K562 (cell line): ENCODE data around the gene TJP3. TPM values are rescaled to one million over a fixed set of nuclear protein-coding genes. Genes with fewer than 3 reads are reported as not detected.

Experiments
- ARID2 ChIP-seq: fragments of 450-650 bp; IDR thresholded peaks from 2 replicates; pipeline ENCODE4 v1.6.1; 2017; ENCODE audit warnings: antibody characterized with exemption, mild to moderate bottlenecking
- EGR1 ChIP-seq: fragments of 450-650 bp; conservative IDR thresholded peaks from 2 replicates; pipeline ENCODE4 v1.6.1; 2017; ENCODE audit warnings: mild to moderate bottlenecking
- EP300 ChIP-seq: IDR thresholded peaks from 2 replicates; pipeline ENCODE4 v1.6.1; 2012; ENCODE audit warnings: low read length, improper control_type of control experiment
- FOXK2 ChIP-seq, 2 experiments: fragments of 450-650 bp; IDR thresholded peaks in 1 of 2; conservative IDR thresholded peaks in 1 of 2; 2 replicates each; pipeline ENCODE4 v1.6.1; 2016; ENCODE audit warnings: low read depth in 2 of 2, mild to moderate bottlenecking in 1 of 2
- KAT2B ChIP-seq: IDR thresholded peaks from one replicate; pipeline ENCODE4 v1.6.1; 2012; ENCODE audit warnings: low read depth, mild to moderate bottlenecking, control low read depth, inconsistent platforms, low read length, moderate library complexity
- KHSRP ChIP-seq: fragments of 450-650 bp; IDR thresholded peaks from 2 replicates; pipeline ENCODE4 v1.6.1; 2017
- MAFK ChIP-seq: IDR thresholded peaks from 2 replicates; pipeline ENCODE4 v1.6.1; 2011; ENCODE audit warnings: low read length, improper control_type of control experiment
- MYNN ChIP-seq, 2 experiments: sonication (generic); formaldehyde crosslinking in 1 of 2; IDR thresholded peaks; 2 replicates each; pipeline versions ENCODE4 v1.5.0 to v1.6.1; 2016 to 2020; ENCODE audit warnings: antibody characterized with exemption in 1 of 2, missing genetic modification reagents in 1 of 2
- PHB2 ChIP-seq: fragments of 450-650 bp; IDR thresholded peaks from 2 replicates; pipeline ENCODE4 v1.6.1; 2017; ENCODE audit warnings: low read depth
- PRPF4 ChIP-seq: fragments of 200-400 bp; formaldehyde crosslinking; IDR thresholded peaks from one replicate; pipeline ENCODE4 v1.6.1; 2017; ENCODE audit warnings: low read length, low read depth, mild to moderate bottlenecking; ENCODE audit not compliant: insufficient read depth, poor library complexity, severe bottlenecking
- RBBP5 ChIP-seq: fragments of 200-600 bp; sonication (generic); IDR thresholded peaks from 2 replicates; pipeline ENCODE4 v1.6.1; 2012; ENCODE audit warnings: borderline replicate concordance, mild to moderate bottlenecking, low read length, control low read depth, inconsistent platforms; ENCODE audit not compliant: insufficient read depth, poor library complexity, severe bottlenecking
- RUNX1 ChIP-seq: sonication (generic); IDR thresholded peaks from 2 replicates; pipeline ENCODE4 v1.6.1; 2016; ENCODE audit warnings: antibody characterized with exemption, low read depth
- SMC3 ChIP-seq: conservative IDR thresholded peaks from 2 replicates; pipeline ENCODE4 v1.6.1; 2011; ENCODE audit warnings: low read depth, low read length, improper control_type of control experiment; ENCODE audit not compliant: insufficient read depth
- STAT5A ChIP-seq: IDR thresholded peaks from 2 replicates; pipeline ENCODE4 v1.6.1; 2012; ENCODE audit warnings: low read length, inconsistent platforms, borderline replicate concordance
- STAT5B ChIP-seq: fragments of 250-450 bp; sonication (Bioruptor Pico); IDR thresholded peaks from 2 replicates; pipeline ENCODE4 v1.8.0; 2021; ENCODE audit warnings: mild to moderate bottlenecking, inconsistent platforms
- TAL1 ChIP-seq: fragments of 450-650 bp; IDR thresholded peaks from 2 replicates; pipeline ENCODE4 v1.6.1; 2016; ENCODE audit warnings: mild to moderate bottlenecking
- TCF7 ChIP-seq: sonication (generic); IDR thresholded peaks from 2 replicates; pipeline ENCODE4 v1.6.1; 2016; ENCODE audit warnings: antibody characterized with exemption, borderline replicate concordance
- ZNF507 ChIP-seq: conservative IDR thresholded peaks from 2 replicates; pipeline ENCODE4 v1.6.1; 2017; ENCODE audit warnings: missing genetic modification characterization, missing compliant biosample characterization
- polyA plus RNA-seq, 8 experiments: library from polyadenylated mRNA; depleted of rRNA in 4 of 8; stranded (reverse) in 5 of 8; unstranded in 3 of 8; fragments of >200 nt; fragmentation: Nextera tagmentation in 2 of 8; fragmentation: Illumina TruSeq in 1 of 8; extraction: Ambion mirVana in 2 of 8; extraction: Trizol in 1 of 8; gene quantifications; 2 replicates each; pipeline versions ENCODE4 v1.2.1 to v1.2.3, GENCODE V29; 2011 to 2014; ENCODE audit warnings: inconsistent platforms in 1 of 8, missing spikeins in 1 of 8
- total RNA-seq, 7 experiments: library from RNA; depleted of rRNA in 6 of 7; stranded (reverse); fragments of >200 nt in 6 of 7; fragmentation: Illumina TruSeq in 2 of 7; extraction: Trizol in 2 of 7; gene quantifications; 2 replicates each; pipeline versions ENCODE4 v1.2.1 to v1.2.3, GENCODE V29; 2011 to 2021; ENCODE audit warnings: low replicate concordance in 1 of 7
- TF ChIP-seq, protein P1 (sequence below): fragments of 250-450 bp; sonication (Bioruptor Pico); IDR thresholded peaks from 2 replicates; pipeline ENCODE4 v1.5.0; 2021; ENCODE audit warnings: mild to moderate bottlenecking, borderline replicate concordance
- TF ChIP-seq, protein P2 (sequence below): sonication (generic); formaldehyde crosslinking; IDR thresholded peaks from 2 replicates; pipeline ENCODE4 v1.8.0; 2022; ENCODE audit warnings: mild to moderate bottlenecking, missing genetic modification reagents
- TF ChIP-seq, protein P3 (sequence below): fragments of 450-650 bp; conservative IDR thresholded peaks from 2 replicates; pipeline ENCODE4 v1.6.1; 2016; ENCODE audit warnings: missing genetic modification characterization, low read depth, mild to moderate bottlenecking, missing compliant biosample characterization, moderate library complexity

Gene TJP3
- total and polyA plus RNA-seq, 9 of the 15 experiments (the other 6 are each of a cell fraction or from before 2014, with no cell fraction given) = 0.11 to 2.4 (median 0.57) TPM; not detected in 1

- TF ChIP-seq, protein P1, sequence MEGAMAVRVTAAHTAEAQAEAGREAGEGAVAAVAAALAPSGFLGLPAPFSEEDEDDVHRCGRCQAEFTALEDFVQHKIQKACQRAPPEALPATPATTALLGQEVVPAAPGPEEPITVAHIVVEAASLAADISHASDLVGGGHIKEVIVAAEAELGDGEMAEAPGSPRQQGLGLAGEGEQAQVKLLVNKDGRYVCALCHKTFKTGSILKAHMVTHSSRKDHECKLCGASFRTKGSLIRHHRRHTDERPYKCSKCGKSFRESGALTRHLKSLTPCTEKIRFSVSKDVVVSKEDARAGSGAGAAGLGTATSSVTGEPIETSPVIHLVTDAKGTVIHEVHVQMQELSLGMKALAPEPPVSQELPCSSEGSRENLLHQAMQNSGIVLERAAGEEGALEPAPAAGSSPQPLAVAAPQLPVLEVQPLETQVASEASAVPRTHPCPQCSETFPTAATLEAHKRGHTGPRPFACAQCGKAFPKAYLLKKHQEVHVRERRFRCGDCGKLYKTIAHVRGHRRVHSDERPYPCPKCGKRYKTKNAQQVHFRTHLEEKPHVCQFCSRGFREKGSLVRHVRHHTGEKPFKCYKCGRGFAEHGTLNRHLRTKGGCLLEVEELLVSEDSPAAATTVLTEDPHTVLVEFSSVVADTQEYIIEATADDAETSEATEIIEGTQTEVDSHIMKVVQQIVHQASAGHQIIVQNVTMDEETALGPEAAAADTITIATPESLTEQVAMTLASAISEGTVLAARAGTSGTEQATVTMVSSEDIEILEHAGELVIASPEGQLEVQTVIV (CRISPR knock-in tag) = no peak
- TF ChIP-seq STAT5A (no peak), EGR1 (no peak), TAL1 (no peak), FOXK2 (conservative IDR thresholded peaks at IDR 0.05 in 1 of 2, IDR thresholded peaks at IDR 0.05 in 1 of 2; ENCODE audit: low read depth in 2 of 2) (peak in 1 of 2 experiments; percentile 36; a peak in 1 of 4 replicates), MAFK (peak; percentile 21; the same call in 1 of the 2 replicates), EP300 (no peak), ZNF507 (tag) (no peak), PRPF4 (no peak), TCF7 (no peak), ARID2 (no peak), KHSRP (no peak), STAT5B (no peak), KAT2B (no peak), MYNN (IDR thresholded peaks at IDR 0.05) (no peak), MYNN (CRISPR knock-in tag; IDR thresholded peaks at IDR 0.05) (no peak), RBBP5 (no peak), RUNX1 (no peak), SMC3 (no peak), PHB2 (no peak)
- TF ChIP-seq, protein P2, sequence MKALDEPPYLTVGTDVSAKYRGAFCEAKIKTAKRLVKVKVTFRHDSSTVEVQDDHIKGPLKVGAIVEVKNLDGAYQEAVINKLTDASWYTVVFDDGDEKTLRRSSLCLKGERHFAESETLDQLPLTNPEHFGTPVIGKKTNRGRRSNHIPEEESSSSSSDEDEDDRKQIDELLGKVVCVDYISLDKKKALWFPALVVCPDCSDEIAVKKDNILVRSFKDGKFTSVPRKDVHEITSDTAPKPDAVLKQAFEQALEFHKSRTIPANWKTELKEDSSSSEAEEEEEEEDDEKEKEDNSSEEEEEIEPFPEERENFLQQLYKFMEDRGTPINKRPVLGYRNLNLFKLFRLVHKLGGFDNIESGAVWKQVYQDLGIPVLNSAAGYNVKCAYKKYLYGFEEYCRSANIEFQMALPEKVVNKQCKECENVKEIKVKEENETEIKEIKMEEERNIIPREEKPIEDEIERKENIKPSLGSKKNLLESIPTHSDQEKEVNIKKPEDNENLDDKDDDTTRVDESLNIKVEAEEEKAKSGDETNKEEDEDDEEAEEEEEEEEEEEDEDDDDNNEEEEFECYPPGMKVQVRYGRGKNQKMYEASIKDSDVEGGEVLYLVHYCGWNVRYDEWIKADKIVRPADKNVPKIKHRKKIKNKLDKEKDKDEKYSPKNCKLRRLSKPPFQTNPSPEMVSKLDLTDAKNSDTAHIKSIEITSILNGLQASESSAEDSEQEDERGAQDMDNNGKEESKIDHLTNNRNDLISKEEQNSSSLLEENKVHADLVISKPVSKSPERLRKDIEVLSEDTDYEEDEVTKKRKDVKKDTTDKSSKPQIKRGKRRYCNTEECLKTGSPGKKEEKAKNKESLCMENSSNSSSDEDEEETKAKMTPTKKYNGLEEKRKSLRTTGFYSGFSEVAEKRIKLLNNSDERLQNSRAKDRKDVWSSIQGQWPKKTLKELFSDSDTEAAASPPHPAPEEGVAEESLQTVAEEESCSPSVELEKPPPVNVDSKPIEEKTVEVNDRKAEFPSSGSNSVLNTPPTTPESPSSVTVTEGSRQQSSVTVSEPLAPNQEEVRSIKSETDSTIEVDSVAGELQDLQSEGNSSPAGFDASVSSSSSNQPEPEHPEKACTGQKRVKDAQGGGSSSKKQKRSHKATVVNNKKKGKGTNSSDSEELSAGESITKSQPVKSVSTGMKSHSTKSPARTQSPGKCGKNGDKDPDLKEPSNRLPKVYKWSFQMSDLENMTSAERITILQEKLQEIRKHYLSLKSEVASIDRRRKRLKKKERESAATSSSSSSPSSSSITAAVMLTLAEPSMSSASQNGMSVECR (CRISPR knock-in tag) = no peak
- TF ChIP-seq, protein P3, sequence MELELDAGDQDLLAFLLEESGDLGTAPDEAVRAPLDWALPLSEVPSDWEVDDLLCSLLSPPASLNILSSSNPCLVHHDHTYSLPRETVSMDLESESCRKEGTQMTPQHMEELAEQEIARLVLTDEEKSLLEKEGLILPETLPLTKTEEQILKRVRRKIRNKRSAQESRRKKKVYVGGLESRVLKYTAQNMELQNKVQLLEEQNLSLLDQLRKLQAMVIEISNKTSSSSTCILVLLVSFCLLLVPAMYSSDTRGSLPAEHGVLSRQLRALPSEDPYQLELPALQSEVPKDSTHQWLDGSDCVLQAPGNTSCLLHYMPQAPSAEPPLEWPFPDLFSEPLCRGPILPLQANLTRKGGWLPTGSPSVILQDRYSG (tag) = no peak
These were observed 28.0 kb downstream of the TJP3 start (continued) for GRCh38 chr19:3736106-3736724.
